ENCODE data around the gene CAB39. TPM values are rescaled to one million over a fixed set of nuclear protein-coding genes. Genes with fewer than 3 reads are reported as not detected.

The CAB39 gene
- polyA plus RNA-seq, 2 donors = 29.7 to 33.6 TPM

GRCh38 chr2:230671117-230671516 is 41.5 kb upstream of the CAB39 start:
- no peaks in the 10 kb centered on the region for H3K27me3 ChIP-seq (ENCODE audit: control insufficient read depth in 1 of 2, insufficient read depth in 2 of 2, low read length in 2 of 2)
- no peaks in the 10 kb centered on the region for H3K9me3 ChIP-seq (ENCODE audit: control insufficient read depth in 2 of 2, insufficient read depth in 1 of 2, low read depth in 1 of 2, low read length in 1 of 2)
- no peak overlapping the region for H3K27ac ChIP-seq (ENCODE audit: low read depth in 2 of 2, low read length in 1 of 2)
- H3K4me1 ChIP-seq (ENCODE audit: control insufficient read depth in 2 of 2, insufficient read depth in 2 of 2, low read length in 1 of 2) = peaks cover 3 to 11% of the 10 kb centered on the region in 2 donors
- WGBS, 2 donors = 23 to 37% methylated on average over 4 of the region's 4 CpGs
- no peak overlapping the region for H3K4me3 ChIP-seq (ENCODE audit: low read depth in 1 of 2, low read length in 2 of 2)
- H3K36me3 ChIP-seq (ENCODE audit: control insufficient read depth in 2 of 2, insufficient read depth in 2 of 2, low read length in 1 of 2) = no peaks in the 10 kb centered on the region

GRCh38 chr2:230672836-230673235 is 39.8 kb upstream of the CAB39 start:
- H3K9me3 ChIP-seq (ENCODE audit: control insufficient read depth in 2 of 2, insufficient read depth in 1 of 2, low read depth in 1 of 2, low read length in 1 of 2) = no peaks in the 10 kb centered on the region
- peaks cover 0 to 5% of the 10 kb centered on the region in 2 donors for H3K4me1 ChIP-seq (ENCODE audit: control insufficient read depth in 2 of 2, insufficient read depth in 2 of 2, low read length in 1 of 2)
- no peaks in the 10 kb centered on the region for H3K27me3 ChIP-seq (ENCODE audit: control insufficient read depth in 1 of 2, insufficient read depth in 2 of 2, low read length in 2 of 2)
- no peak overlapping the region for H3K4me3 ChIP-seq (ENCODE audit: low read depth in 1 of 2, low read length in 2 of 2)
- no peak overlapping the region for H3K27ac ChIP-seq (ENCODE audit: low read depth in 2 of 2, low read length in 1 of 2)
- WGBS, 2 donors = 89 to 90% methylated on average over 12 of the region's 12 CpGs
- H3K36me3 ChIP-seq (ENCODE audit: control insufficient read depth in 2 of 2, insufficient read depth in 2 of 2, low read length in 1 of 2) = no peaks in the 10 kb centered on the region

GRCh38 chr2:230674401-230674800 is 38.2 kb upstream of the CAB39 start:
- Histone ChIP-seq H3K27me3 (ENCODE audit: control insufficient read depth in 1 of 2, insufficient read depth in 2 of 2, low read length in 2 of 2) (no peaks in the 10 kb centered on the region), H3K4me1 (ENCODE audit: control insufficient read depth in 2 of 2, insufficient read depth in 2 of 2, low read length in 1 of 2) (no peaks in the 10 kb centered on the region), H3K4me3 (ENCODE audit: low read depth in 1 of 2, low read length in 2 of 2) (no peak overlapping the region), H3K36me3 (ENCODE audit: control insufficient read depth in 2 of 2, insufficient read depth in 2 of 2, low read length in 1 of 2) (no peaks in the 10 kb centered on the region), H3K27ac (ENCODE audit: low read depth in 2 of 2, low read length in 1 of 2) (no peak overlapping the region), H3K9me3 (ENCODE audit: control insufficient read depth in 2 of 2, insufficient read depth in 1 of 2, low read depth in 1 of 2, low read length in 1 of 2) (peaks cover 0 to 2% of the 10 kb centered on the region in 2 donors)
- 87 to 93% methylated on average over 2 of the region's 2 CpGs for WGBS, 2 donors

GRCh38 chr2:230674966-230675672 is 37.5 kb upstream of the CAB39 start:
- no peak overlapping the region for H3K4me3 ChIP-seq (ENCODE audit: low read depth in 1 of 2, low read length in 2 of 2)
- peaks cover 0 to 2% of the 10 kb centered on the region in 2 donors for H3K9me3 ChIP-seq (ENCODE audit: control insufficient read depth in 2 of 2, insufficient read depth in 1 of 2, low read depth in 1 of 2, low read length in 1 of 2)
- H3K27ac ChIP-seq (ENCODE audit: low read depth in 2 of 2, low read length in 1 of 2) = no peak overlapping the region
- no peaks in the 10 kb centered on the region for H3K27me3 ChIP-seq (ENCODE audit: control insufficient read depth in 1 of 2, insufficient read depth in 2 of 2, low read length in 2 of 2)
- H3K36me3 ChIP-seq (ENCODE audit: control insufficient read depth in 2 of 2, insufficient read depth in 2 of 2, low read length in 1 of 2) = no peaks in the 10 kb centered on the region
- H3K4me1 ChIP-seq (ENCODE audit: control insufficient read depth in 2 of 2, insufficient read depth in 2 of 2, low read length in 1 of 2) = no peaks in the 10 kb centered on the region
- 78 to 89% methylated on average over 5 of the region's 5 CpGs for WGBS, 2 donors

- peaks cover 0 to 2% of the 10 kb centered on the region in 2 donors for H3K9me3 ChIP-seq (ENCODE audit: control insufficient read depth in 2 of 2, insufficient read depth in 1 of 2, low read depth in 1 of 2, low read length in 1 of 2)
- H3K27ac ChIP-seq (ENCODE audit: low read depth in 2 of 2, low read length in 1 of 2) = no peak overlapping the region
- H3K36me3 ChIP-seq (ENCODE audit: control insufficient read depth in 2 of 2, insufficient read depth in 2 of 2, low read length in 1 of 2) = no peaks in the 10 kb centered on the region
- H3K4me1 ChIP-seq (ENCODE audit: control insufficient read depth in 2 of 2, insufficient read depth in 2 of 2, low read length in 1 of 2) = no peaks in the 10 kb centered on the region
- H3K4me3 ChIP-seq (ENCODE audit: low read depth in 1 of 2, low read length in 2 of 2) = no peak overlapping the region
- WGBS, 2 donors = 74 to 88% methylated on average over 4 of the region's 4 CpGs
- H3K27me3 ChIP-seq (ENCODE audit: control insufficient read depth in 1 of 2, insufficient read depth in 2 of 2, low read length in 2 of 2) = no peaks in the 10 kb centered on the region
These were observed 36.1 kb upstream of the CAB39 start for GRCh38 chr2:230676546-230676945.

GRCh38 chr2:230677201-230677946 is 35.3 kb upstream of the CAB39 start:
- no peak overlapping the region for H3K4me3 ChIP-seq (ENCODE audit: low read depth in 1 of 2, low read length in 2 of 2)
- H3K27ac ChIP-seq (ENCODE audit: low read depth in 2 of 2, low read length in 1 of 2) = no peak overlapping the region
- H3K36me3 ChIP-seq (ENCODE audit: control insufficient read depth in 2 of 2, insufficient read depth in 2 of 2, low read length in 1 of 2) = no peaks in the 10 kb centered on the region
- H3K4me1 ChIP-seq (ENCODE audit: control insufficient read depth in 2 of 2, insufficient read depth in 2 of 2, low read length in 1 of 2) = no peaks in the 10 kb centered on the region
- peaks cover 0 to 2% of the 10 kb centered on the region in 2 donors for H3K9me3 ChIP-seq (ENCODE audit: control insufficient read depth in 2 of 2, insufficient read depth in 1 of 2, low read depth in 1 of 2, low read length in 1 of 2)
- 80 to 96% methylated on average over 5 of the region's 5 CpGs for WGBS, 2 donors
- no peaks in the 10 kb centered on the region for H3K27me3 ChIP-seq (ENCODE audit: control insufficient read depth in 1 of 2, insufficient read depth in 2 of 2, low read length in 2 of 2)

GRCh38 chr2:230678018-230678417 is 34.6 kb upstream of the CAB39 start:
- Histone ChIP-seq H3K27me3 (ENCODE audit: control insufficient read depth in 1 of 2, insufficient read depth in 2 of 2, low read length in 2 of 2) (no peaks in the 10 kb centered on the region), H3K9me3 (ENCODE audit: control insufficient read depth in 2 of 2, insufficient read depth in 1 of 2, low read depth in 1 of 2, low read length in 1 of 2) (peaks cover 0 to 2% of the 10 kb centered on the region in 2 donors), H3K27ac (ENCODE audit: low read depth in 2 of 2, low read length in 1 of 2) (no peak overlapping the region), H3K36me3 (ENCODE audit: control insufficient read depth in 2 of 2, insufficient read depth in 2 of 2, low read length in 1 of 2) (no peaks in the 10 kb centered on the region), H3K4me1 (ENCODE audit: control insufficient read depth in 2 of 2, insufficient read depth in 2 of 2, low read length in 1 of 2) (no peaks in the 10 kb centered on the region), H3K4me3 (ENCODE audit: low read depth in 1 of 2, low read length in 2 of 2) (no peak overlapping the region)
- 98 to 100% methylated on average over 1 of the region's 1 CpG for WGBS, 2 donors

GRCh38 chr2:230678451-230678850 is 34.2 kb upstream of the CAB39 start:
- Histone ChIP-seq H3K27ac (ENCODE audit: low read depth in 2 of 2, low read length in 1 of 2) (no peak overlapping the region), H3K27me3 (ENCODE audit: control insufficient read depth in 1 of 2, insufficient read depth in 2 of 2, low read length in 2 of 2) (no peaks in the 10 kb centered on the region), H3K4me3 (ENCODE audit: low read depth in 1 of 2, low read length in 2 of 2) (no peak overlapping the region), H3K36me3 (ENCODE audit: control insufficient read depth in 2 of 2, insufficient read depth in 2 of 2, low read length in 1 of 2) (no peaks in the 10 kb centered on the region), H3K4me1 (ENCODE audit: control insufficient read depth in 2 of 2, insufficient read depth in 2 of 2, low read length in 1 of 2) (no peaks in the 10 kb centered on the region), H3K9me3 (ENCODE audit: control insufficient read depth in 2 of 2, insufficient read depth in 1 of 2, low read depth in 1 of 2, low read length in 1 of 2) (peaks cover 0 to 2% of the 10 kb centered on the region in 2 donors)

- Histone ChIP-seq H3K4me3 (ENCODE audit: low read depth in 1 of 2, low read length in 2 of 2) (no peak overlapping the region), H3K36me3 (ENCODE audit: control insufficient read depth in 2 of 2, insufficient read depth in 2 of 2, low read length in 1 of 2) (no peaks in the 10 kb centered on the region), H3K9me3 (ENCODE audit: control insufficient read depth in 2 of 2, insufficient read depth in 1 of 2, low read depth in 1 of 2, low read length in 1 of 2) (peaks cover 0 to 2% of the 10 kb centered on the region in 2 donors), H3K27ac (ENCODE audit: low read depth in 2 of 2, low read length in 1 of 2) (no peak overlapping the region), H3K4me1 (ENCODE audit: control insufficient read depth in 2 of 2, insufficient read depth in 2 of 2, low read length in 1 of 2) (no peaks in the 10 kb centered on the region), H3K27me3 (ENCODE audit: control insufficient read depth in 1 of 2, insufficient read depth in 2 of 2, low read length in 2 of 2) (no peaks in the 10 kb centered on the region)
- WGBS, 2 donors = 53 to 70% methylated on average over 11 of the region's 11 CpGs
These were observed 32.0 kb upstream of the CAB39 start for GRCh38 chr2:230680463-230681170.
